AG04450 (cell line): ENCODE results near the gene SHOC2. TPM values are rescaled to one million over a fixed set of nuclear protein-coding genes. Genes with fewer than 3 reads are reported as not detected.

Experiments used
- CTCF ChIA-PET: fragments of 300-600, 350-600 bp; formaldehyde crosslinking; extraction: SDS; loops from one replicate; lab custom pipeline; 2022; ENCODE audit warnings: antibody characterized with exemption, inconsistent platforms; lab: Charles Lee
- POLR2A ChIA-PET: fragments of 350-600 bp; formaldehyde crosslinking; extraction: SDS; loops from one replicate; lab custom pipeline; 2021; ENCODE audit warnings: antibody characterized with exemption, inconsistent platforms; lab: Yijun Ruan, JAX
- DNase-seq: peaks from one replicate; pipeline ENCODE4 v3.0.0-alpha.2; 2011; ENCODE audit warnings: low read depth, low spot score
- H3K27ac ChIP-seq: one replicate; pipeline ENCODE4 v1.5.1; 2012; ENCODE audit warnings: low read depth, low read length, control low read depth
- H3K27me3 ChIP-seq: one replicate; pipeline ENCODE4 v1.6.0; 2012; ENCODE audit warnings: low read length; ENCODE audit not compliant: control insufficient read depth, insufficient read depth
- H3K4me3 ChIP-seq: 2 replicates; pipeline ENCODE4 v1.5.1; 2011; ENCODE audit warnings: mild to moderate bottlenecking, low read depth, low read length, control low read depth
- H3K9me3 ChIP-seq: 2 replicates; pipeline ENCODE4 v1.5.1; 2012; ENCODE audit warnings: low read length; ENCODE audit not compliant: control insufficient read depth, insufficient read depth
- CTCF ChIP-seq: IDR thresholded peaks from 2 replicates; pipeline ENCODE4 v1.5.1; 2011; ENCODE audit warnings: low read depth, low read length, control low read depth, inconsistent platforms
- polyA plus RNA-seq: library from polyadenylated mRNA; depleted of rRNA; stranded (reverse); fragments of >200 nt; gene quantifications from 2 replicates; pipeline ENCODE4 v1.2.3, GENCODE V29; 2011

Gene SHOC2
- polyA plus RNA-seq, 1 experiment = 33.3 TPM

GRCh38 chr10:110880012-110880411 lies 39.4 kb upstream of the SHOC2 start:
- Histone ChIP-seq H3K27ac (no peak overlapping the region), H3K27me3 (no peaks in the 10 kb centered on the region), H3K9me3 (no peaks in the 10 kb centered on the region), H3K4me3 (no peak overlapping the region)
- no peak for DNase-seq
- CTCF ChIA-PET = interaction anchor here (0.9 to 1.5 kb wide), 3 partner anchors 14 to 269 kb away, joined by 4 to 5 read pairs (median 5); no protein-coding TSS in a partner anchor
- POLR2A ChIA-PET = no interaction called here
- TF ChIP-seq CTCF = no peak

GRCh38 chr10:110881247-110881646 lies 38.2 kb upstream of the SHOC2 start:
- POLR2A ChIA-PET = no interaction called here
- no peak for TF ChIP-seq CTCF
- Histone ChIP-seq H3K9me3 (no peaks in the 10 kb centered on the region), H3K27ac (no peak overlapping the region), H3K4me3 (no peak overlapping the region), H3K27me3 (no peaks in the 10 kb centered on the region)
- CTCF ChIA-PET = interaction anchor here (1.4 kb wide), 1 partner anchor 208 kb away, joined by 5 read pairs; no protein-coding TSS in a partner anchor
- no peak for DNase-seq

DNA sequence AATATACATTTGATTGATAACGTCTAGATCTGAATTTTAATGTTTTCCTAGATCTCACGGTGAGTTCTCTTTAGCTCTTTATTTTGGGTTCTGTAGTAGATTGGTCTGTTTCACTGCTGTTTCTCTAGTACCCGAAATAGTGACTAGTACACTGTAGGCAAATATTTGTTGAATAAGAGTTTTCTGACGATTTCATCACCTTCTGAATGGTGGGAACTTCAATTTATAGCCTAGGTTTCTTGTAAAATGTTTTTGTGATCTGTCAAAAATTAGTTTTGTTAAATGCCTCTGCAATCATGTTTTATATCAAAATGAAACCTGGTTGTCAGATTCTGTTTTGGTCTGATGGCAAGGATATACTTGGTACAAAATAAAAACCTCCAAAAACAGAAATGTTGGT lies 37.5 kb upstream of the SHOC2 start:
- no peak for TF ChIP-seq CTCF
- no peak for DNase-seq
- CTCF ChIA-PET = interaction anchor here (1.5 to 1.7 kb wide), 2 partner anchors 12 to 135 kb away, joined by 5 to 10 read pairs; no protein-coding TSS in a partner anchor
- H3K4me3 ChIP-seq = no peak overlapping the region
- no peak overlapping the region for H3K27ac ChIP-seq
- POLR2A ChIA-PET = no interaction called here
- no peaks in the 10 kb centered on the region for H3K9me3 ChIP-seq
- no peaks in the 10 kb centered on the region for H3K27me3 ChIP-seq

DNA sequence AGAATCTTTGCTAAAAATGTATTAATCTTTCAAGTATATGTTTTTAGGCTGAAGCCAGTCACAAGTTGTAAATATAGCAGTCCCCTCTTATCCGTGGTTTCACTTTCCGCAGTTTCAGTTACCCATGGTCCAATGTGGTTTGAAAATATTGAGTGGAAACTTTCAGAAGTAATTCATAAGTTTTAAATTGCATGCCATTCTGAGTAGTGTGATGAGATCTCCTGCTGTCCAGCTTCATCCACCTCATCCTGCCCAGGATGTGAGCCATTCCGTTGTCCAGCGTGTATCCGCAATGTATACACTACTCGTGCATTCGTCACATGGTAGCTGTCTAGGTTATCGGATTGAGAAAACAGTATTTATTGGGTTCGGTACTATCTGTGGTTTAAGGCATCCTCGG lies 35.5 kb upstream of the SHOC2 start:
- no peaks in the 10 kb centered on the region for H3K27me3 ChIP-seq
- no peak for TF ChIP-seq CTCF
- peak overlapping the region; percentile 5 for H3K4me3 ChIP-seq
- no peaks in the 10 kb centered on the region for H3K9me3 ChIP-seq
- no peak overlapping the region for H3K27ac ChIP-seq
- POLR2A ChIA-PET = no interaction called here
- CTCF ChIA-PET = interaction anchor here (0.7 to 1.4 kb wide), 2 partner anchors 65 to 80 kb away, joined by 3 to 4 read pairs; no protein-coding TSS in a partner anchor
- DNase-seq = no peak

DNA sequence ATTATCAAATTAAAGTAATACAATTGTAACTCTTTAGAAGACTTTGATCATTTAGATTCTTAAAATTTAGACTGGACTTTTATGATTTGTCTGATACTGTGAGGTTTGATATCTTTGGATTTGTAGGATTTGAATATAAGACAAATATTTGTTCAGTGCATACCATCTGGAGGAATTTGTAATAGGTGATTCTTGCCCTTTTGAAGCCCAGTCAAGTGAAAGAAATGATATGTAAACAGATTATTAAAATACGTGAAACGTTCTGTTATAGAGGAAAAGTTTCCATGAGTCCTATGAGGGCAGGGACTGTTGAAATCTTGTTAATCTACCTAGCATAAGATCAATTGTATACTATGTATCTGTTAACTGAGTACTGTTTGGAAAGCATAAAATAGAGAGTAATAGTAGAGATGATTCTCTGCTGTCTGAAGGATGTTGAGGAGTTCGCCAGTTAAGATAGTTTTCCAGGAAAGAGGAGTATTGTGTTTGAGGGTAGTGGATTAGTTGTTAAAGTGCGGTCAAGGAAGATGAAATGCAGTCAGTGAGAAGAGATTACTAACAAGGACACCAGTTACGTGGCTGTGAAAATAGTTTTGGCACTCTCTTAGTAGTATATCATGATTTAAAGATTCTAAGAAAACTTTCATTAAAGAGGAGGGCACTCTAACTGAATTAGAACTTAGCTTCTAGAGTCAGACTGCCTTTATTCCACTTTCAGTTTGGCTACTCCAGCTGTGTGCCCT lies 33.3 kb upstream of the SHOC2 start:
- ChIA-PET CTCF (interaction anchor here (1.2 to 2.4 kb wide), 3 partner anchors 13 to 276 kb away, joined by 3 to 9 read pairs (median 4); no protein-coding TSS in a partner anchor), POLR2A (no interaction called here)
- Histone ChIP-seq H3K4me3 (no peak overlapping the region), H3K27ac (no peak overlapping the region), H3K27me3 (no peaks in the 10 kb centered on the region), H3K9me3 (no peaks in the 10 kb centered on the region)
- no peak for DNase-seq
- no peak for TF ChIP-seq CTCF
